ENCODE data around the gene PRDM15. TPM values are rescaled to one million over a fixed set of nuclear protein-coding genes. Genes with fewer than 3 reads are reported as not detected.

Gene PRDM15
- total RNA-seq, 1 donor from 2014 or later: 4.9 TPM

DNA sequence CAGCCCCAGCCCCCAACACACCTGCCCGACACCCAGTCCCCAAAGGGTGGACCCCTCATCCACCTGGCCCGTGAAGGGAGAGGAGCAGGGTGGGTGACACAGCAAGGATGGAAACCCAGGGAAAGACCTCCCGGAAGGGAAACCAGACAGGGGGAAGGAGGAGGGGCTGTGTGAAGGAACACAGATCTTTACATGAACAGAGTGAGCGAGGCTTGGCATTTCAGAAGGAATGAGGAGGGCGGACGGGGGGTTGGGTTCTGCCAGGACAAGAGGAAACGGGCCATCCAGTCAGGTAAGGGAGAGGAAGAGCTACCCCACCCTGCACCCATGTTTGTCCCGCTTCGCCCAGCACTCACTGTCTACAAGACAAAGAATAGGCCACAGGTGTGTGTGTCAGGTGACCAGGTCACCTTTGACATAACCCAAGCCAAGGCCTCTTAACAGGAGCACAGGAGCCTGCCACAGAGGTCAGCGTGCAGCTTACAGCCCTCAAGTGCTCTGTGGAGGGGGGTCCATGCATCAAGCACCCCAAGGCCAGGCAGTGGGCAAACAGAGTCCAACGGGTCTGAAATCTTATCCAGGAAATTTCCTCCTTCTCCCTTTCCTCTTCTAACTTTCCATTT, 18.0 kb upstream of the PRDM15 start:
- TF ChIP-seq CTCF (conservative IDR thresholded peaks at IDR 0.05; ENCODE audit: low read depth, low read length): no peak
- no peak overlapping the region for H3K4me3 ChIP-seq (ENCODE audit: low read depth, low read length)
- no peak for DNase-seq (ENCODE audit: low read depth)

GRCh38 chr21:41895643-41896493, 16.7 kb upstream of the PRDM15 start:
- no peak overlapping the region for H3K4me3 ChIP-seq (ENCODE audit: low read depth, low read length)
- no peak for TF ChIP-seq CTCF (conservative IDR thresholded peaks at IDR 0.05; ENCODE audit: low read depth, low read length)
- no peak for DNase-seq (ENCODE audit: low read depth)

DNA sequence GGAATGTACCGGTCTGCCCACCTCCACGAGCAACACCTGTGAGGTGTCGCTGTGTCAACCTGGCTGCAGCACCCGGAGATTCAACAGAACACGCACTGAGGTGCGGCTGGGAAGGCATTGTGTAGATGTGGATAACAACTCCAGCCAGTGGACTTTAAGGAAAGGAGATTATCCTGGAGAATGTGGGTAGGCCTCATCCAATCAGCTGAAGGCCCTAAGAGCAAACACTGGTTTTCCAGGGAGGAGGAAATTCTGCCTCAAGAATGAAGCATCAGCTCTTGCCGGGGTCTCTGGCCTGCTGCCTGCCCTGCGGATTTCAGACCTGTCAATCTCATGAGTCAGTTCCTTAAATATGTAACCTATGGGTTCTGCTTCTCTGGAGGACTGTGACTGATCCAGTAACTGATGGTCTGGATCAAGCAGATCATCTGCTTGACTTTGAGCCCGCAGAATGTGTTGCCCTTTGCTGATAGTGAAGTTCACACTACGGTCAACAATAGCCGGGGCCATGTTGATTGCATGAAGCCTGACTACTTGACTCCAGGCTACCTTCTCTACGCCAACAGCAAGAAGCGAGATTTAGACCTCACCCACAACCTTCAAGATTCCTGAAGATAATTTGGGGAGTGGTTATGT, 15.9 kb upstream of the PRDM15 start:
- H3K4me3 ChIP-seq (ENCODE audit: low read depth, low read length): no peak overlapping the region
- no peak for TF ChIP-seq CTCF (conservative IDR thresholded peaks at IDR 0.05; ENCODE audit: low read depth, low read length)
- DNase-seq (ENCODE audit: low read depth): no peak

GRCh38 chr21:41894511-41894910, 15.4 kb upstream of the PRDM15 start:
- TF ChIP-seq CTCF (conservative IDR thresholded peaks at IDR 0.05; ENCODE audit: low read depth, low read length): no peak
- no peak for DNase-seq (ENCODE audit: low read depth)
- H3K4me3 ChIP-seq (ENCODE audit: low read depth, low read length): no peak overlapping the region

DNA sequence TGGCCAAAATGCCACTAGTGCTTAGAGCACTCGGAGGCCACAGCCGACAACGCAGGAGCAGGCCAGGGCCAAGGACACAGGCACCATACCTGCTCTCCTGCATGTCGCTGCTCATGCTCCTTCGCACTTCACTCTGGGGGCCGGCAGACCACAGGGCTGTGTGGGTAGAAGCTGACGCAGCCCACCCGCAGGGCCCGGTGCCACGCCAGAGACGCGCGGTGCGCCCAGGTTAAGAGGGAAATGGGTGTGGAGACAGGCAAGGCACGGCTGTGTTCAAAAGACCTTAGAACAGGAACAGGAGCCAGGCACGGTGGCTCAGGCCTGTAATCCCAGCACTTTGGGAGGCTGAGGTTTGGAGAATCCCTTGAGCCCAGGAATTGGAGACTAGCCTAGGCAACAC, 13.6 kb upstream of the PRDM15 start:
- TF ChIP-seq CTCF (conservative IDR thresholded peaks at IDR 0.05; ENCODE audit: low read depth, low read length): no peak
- no peak for DNase-seq (ENCODE audit: low read depth)
- H3K4me3 ChIP-seq (ENCODE audit: low read depth, low read length): no peak overlapping the region

DNA sequence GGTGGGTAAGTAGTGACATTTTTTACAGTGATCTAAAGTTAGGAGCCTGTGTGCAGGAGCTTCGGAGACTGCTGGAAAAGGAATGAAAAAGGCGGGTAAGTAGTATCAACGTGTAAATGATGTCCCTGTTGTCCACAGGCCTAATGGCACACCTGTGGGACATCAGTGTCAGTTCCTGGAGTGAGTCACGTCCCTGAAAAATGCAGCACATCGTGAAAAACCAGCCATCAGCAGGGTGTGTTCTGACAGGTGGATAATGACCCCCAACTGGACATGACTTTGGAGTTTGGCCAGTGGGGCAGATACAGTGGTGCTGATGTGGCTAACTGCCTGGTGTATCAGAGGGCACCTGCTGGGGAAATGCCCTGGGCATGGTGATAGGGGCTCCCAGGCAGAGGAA, 12.0 kb upstream of the PRDM15 start:
- no peak overlapping the region for H3K4me3 ChIP-seq (ENCODE audit: low read depth, low read length)
- TF ChIP-seq CTCF (conservative IDR thresholded peaks at IDR 0.05; ENCODE audit: low read depth, low read length): no peak
- no peak for DNase-seq (ENCODE audit: low read depth)
